ENCODE data around the gene RASSF7.

DNA sequence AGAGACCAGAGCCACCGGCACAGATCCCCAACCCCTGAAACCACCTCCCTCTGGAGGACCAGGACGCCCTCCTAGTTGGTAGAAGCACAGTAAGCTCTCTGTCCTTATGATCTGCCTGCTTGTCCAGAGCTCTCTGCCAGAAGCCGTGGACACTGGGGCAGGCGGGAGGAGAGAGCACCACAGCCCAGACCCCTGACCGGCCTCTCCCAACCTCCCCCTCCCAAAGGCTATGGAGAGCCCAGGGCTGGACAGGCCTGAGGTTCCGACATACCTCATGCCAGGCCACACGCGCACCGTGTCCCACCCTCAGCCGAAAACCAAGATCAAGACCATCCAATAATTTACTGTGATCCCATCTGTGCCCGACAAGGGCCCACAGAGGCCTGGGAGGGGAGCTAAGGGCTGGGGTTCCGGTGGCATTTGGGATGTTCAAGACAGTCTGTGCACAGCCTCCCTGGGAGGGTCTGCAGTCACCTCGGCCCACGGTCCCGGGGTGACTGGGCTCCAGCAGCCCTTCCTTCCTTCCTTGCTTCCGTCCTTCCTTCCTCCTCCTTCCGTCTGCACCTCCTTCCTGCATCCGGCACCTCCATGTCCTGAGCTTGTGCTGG is 28.7 kb upstream of the RASSF7 start:
- TF ChIP-seq, protein P1, sequence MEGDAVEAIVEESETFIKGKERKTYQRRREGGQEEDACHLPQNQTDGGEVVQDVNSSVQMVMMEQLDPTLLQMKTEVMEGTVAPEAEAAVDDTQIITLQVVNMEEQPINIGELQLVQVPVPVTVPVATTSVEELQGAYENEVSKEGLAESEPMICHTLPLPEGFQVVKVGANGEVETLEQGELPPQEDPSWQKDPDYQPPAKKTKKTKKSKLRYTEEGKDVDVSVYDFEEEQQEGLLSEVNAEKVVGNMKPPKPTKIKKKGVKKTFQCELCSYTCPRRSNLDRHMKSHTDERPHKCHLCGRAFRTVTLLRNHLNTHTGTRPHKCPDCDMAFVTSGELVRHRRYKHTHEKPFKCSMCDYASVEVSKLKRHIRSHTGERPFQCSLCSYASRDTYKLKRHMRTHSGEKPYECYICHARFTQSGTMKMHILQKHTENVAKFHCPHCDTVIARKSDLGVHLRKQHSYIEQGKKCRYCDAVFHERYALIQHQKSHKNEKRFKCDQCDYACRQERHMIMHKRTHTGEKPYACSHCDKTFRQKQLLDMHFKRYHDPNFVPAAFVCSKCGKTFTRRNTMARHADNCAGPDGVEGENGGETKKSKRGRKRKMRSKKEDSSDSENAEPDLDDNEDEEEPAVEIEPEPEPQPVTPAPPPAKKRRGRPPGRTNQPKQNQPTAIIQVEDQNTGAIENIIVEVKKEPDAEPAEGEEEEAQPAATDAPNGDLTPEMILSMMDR (IDR thresholded peaks at IDR 0.05; ENCODE audit: poor library complexity, severe bottlenecking): no peak
- TF ChIP-seq POLR2AphosphoS5 (IDR thresholded peaks at IDR 0.05) (no peak), EZH2 (IDR thresholded peaks at IDR 0.05; ENCODE audit: borderline replicate concordance, insufficient read depth, low read length, poor library complexity, severe bottlenecking) (no peak), MXI1 (conservative IDR thresholded peaks at IDR 0.05; ENCODE audit: poor library complexity, severe bottlenecking) (no peak), RAD21 (conservative IDR thresholded peaks at IDR 0.05) (no peak), SMC3 (conservative IDR thresholded peaks at IDR 0.05; ENCODE audit: poor library complexity) (no peak)
